Testis (tissue), 2 donors: ENCODE measurements around the gene MADCAM1.

ENCODE experiments used
- CTCF ChIP-seq, 3 experiments: fragments of 450-650 bp in 2 of 3; fragments of 200-600 bp in 1 of 3; sonication (generic) in 1 of 3; IDR thresholded peaks; one replicate each; pipeline ENCODE4 v1.5.1; 2016 to 2019; ENCODE audit warnings: antibody characterized with exemption in 3 of 3, mild to moderate bottlenecking in 2 of 3, moderate library complexity in 1 of 3
- POLR2A ChIP-seq: fragments of 450-650 bp; IDR thresholded peaks from one replicate; pipeline ENCODE4 v1.6.1; 2017; ENCODE audit warnings: antibody characterized with exemption, mild to moderate bottlenecking, moderate library complexity

- TF ChIP-seq CTCF (IDR thresholded peaks at IDR 0.05) (no peak), POLR2A (no peak)
Observed at GRCh38 chr19:504616-505015, 8.3 kb downstream of the MADCAM1 start.
